HepG2 (cell line): ENCODE measurements around the gene HEXD. TPM values are rescaled to one million over a fixed set of nuclear protein-coding genes. Genes with fewer than 3 reads are reported as not detected.

Experiments used
- ATAC-seq: fragments of 200-7000 bp; cut with Tn5 transposase; 3 replicates; pipeline ENCODE4 v1.9.1; 2020; ENCODE audit warnings: mild to moderate bottlenecking, moderate library complexity
- BruUV-seq: library from RNA; stranded (reverse); fragments of 400-500 nt; replicated peaks from 2 replicates; lab custom pipeline; 2021; lab: Mats Ljungman, UMichigan
- CTCF ChIA-PET: fragments of 300-600 bp; formaldehyde crosslinking; extraction: SDS; loops from one replicate; lab custom pipeline; 2021; ENCODE audit warnings: low total read pairs, inconsistent platforms, low intra/inter-chr PET ratio; lab: Yijun Ruan, JAX
- POLR2A ChIA-PET: fragments of 350-600 bp; sonication (Branson Sonifier 250); formaldehyde crosslinking; loops from one replicate; lab custom pipeline; 2020; ENCODE audit warnings: antibody characterized with exemption, inconsistent platforms; lab: Yijun Ruan, JAX
- DNase-seq: peaks from one replicate; pipeline ENCODE4 v3.0.0-alpha.2; 2015; ENCODE audit warnings: low spot score
- FAIRE-seq: peaks from 3 replicates; lab custom pipeline; 2011; peaks lifted over from hg19 to GRCh38; lab: Jason Lieb, UNC
- H2AFZ ChIP-seq: one replicate; pipeline ENCODE4 v1.6.1; 2011; ENCODE audit warnings: low read length, inconsistent platforms
- H3K27ac ChIP-seq: fragments of 300-600 bp; 3 replicates; pipeline ENCODE4 v1.8.0; 2011; ENCODE audit warnings: mixed run types, mild to moderate bottlenecking, mixed read lengths, low read length, inconsistent platforms; ENCODE audit not compliant: insufficient read depth; ENCODE audit errors: extremely low read length
- H3K27me3 ChIP-seq, 2 experiments: fragments of 200-600 bp in 1 of 2; 2 replicates in 1 of 2; 3 replicates in 1 of 2; pipeline versions ENCODE4 v1.6.0 to v1.8.0; 2011; ENCODE audit warnings: low read length in 2 of 2, mild to moderate bottlenecking in 2 of 2, moderate library complexity in 2 of 2, inconsistent platforms in 1 of 2; ENCODE audit not compliant: insufficient read depth in 2 of 2, control insufficient read depth in 1 of 2
- H3K36me3 ChIP-seq, 2 experiments: fragments of 200-600 bp in 1 of 2; replicated peaks in 1 of 2; 2 replicates in 1 of 2; 3 replicates in 1 of 2; pipeline versions ENCODE4 v1.5.1 to v1.8.0; 2011; ENCODE audit warnings: low read length in 2 of 2, inconsistent platforms in 1 of 2; ENCODE audit not compliant: insufficient read depth in 2 of 2, control insufficient read depth in 1 of 2
- H3K4me1 ChIP-seq: 2 replicates; pipeline ENCODE4 v1.5.1; 2012; ENCODE audit warnings: low read length, inconsistent platforms; ENCODE audit not compliant: insufficient read depth
- H3K4me2 ChIP-seq: 2 replicates; pipeline ENCODE4 v1.6.0; 2011; ENCODE audit warnings: low read depth, low read length, inconsistent platforms
- H3K4me3 ChIP-seq, 3 experiments: fragments of 200-600 bp in 1 of 3; sonication (generic), shearing (Covaris generic) in 1 of 3; replicated peaks in 1 of 3; 2 replicates each; pipeline ENCODE4 v1.5.1; 2011 to 2016; ENCODE audit warnings: low read length in 3 of 3, inconsistent platforms in 2 of 3, low read depth in 2 of 3, mild to moderate bottlenecking in 2 of 3, control low read depth in 1 of 3, mixed read lengths in 1 of 3; ENCODE audit not compliant: insufficient read depth in 1 of 3
- H3K79me2 ChIP-seq: one replicate; pipeline ENCODE4 v1.6.1; 2011; ENCODE audit warnings: low read length, inconsistent platforms; ENCODE audit not compliant: insufficient read depth
- H3K9ac ChIP-seq: 2 replicates; pipeline ENCODE4 v1.6.0; 2011; ENCODE audit warnings: mild to moderate bottlenecking, low read depth, low read length, inconsistent platforms; ENCODE audit not compliant: insufficient read depth
- H3K9me3 ChIP-seq: 2 replicates; pipeline ENCODE4 v1.5.1; 2012; ENCODE audit warnings: mild to moderate bottlenecking, low read length
- H4K20me1 ChIP-seq: 2 replicates; pipeline ENCODE4 v1.6.0; 2011; ENCODE audit warnings: inconsistent platforms, mild to moderate bottlenecking, low read length, moderate library complexity; ENCODE audit not compliant: insufficient read depth
- AHR ChIP-seq: IDR thresholded peaks from 2 replicates; pipeline ENCODE4 v1.6.1; 2018; ENCODE audit warnings: missing genetic modification reagents, missing compliant biosample characterization
- CBX1 ChIP-seq: IDR thresholded peaks from one replicate; pipeline ENCODE4 v1.6.1; 2016; ENCODE audit warnings: antibody characterized with exemption, low read depth
- HNRNPL ChIP-seq: fragments of 200-400 bp; formaldehyde crosslinking; IDR thresholded peaks from 2 replicates; pipeline ENCODE4 v1.6.1; 2017; ENCODE audit warnings: mild to moderate bottlenecking, low read depth, low read length
- IRX3 ChIP-seq: sonication (generic); formaldehyde crosslinking; IDR thresholded peaks from 2 replicates; pipeline ENCODE4 v1.8.1; 2023; ENCODE audit warnings: mild to moderate bottlenecking, low read depth, missing genetic modification reagents, borderline replicate concordance
- KDM4B ChIP-seq: sonication (generic); formaldehyde crosslinking; IDR thresholded peaks from 2 replicates; pipeline ENCODE4 v1.4.0; 2020; ENCODE audit warnings: missing genetic modification reagents
- MED1 ChIP-seq: sonication (generic); formaldehyde crosslinking; IDR thresholded peaks from 2 replicates; pipeline ENCODE4 v1.4.0; 2020; ENCODE audit warnings: missing genetic modification reagents
- MYC ChIP-seq: sonication (generic); formaldehyde crosslinking; IDR thresholded peaks from 2 replicates; pipeline ENCODE4 v1.9.0; 2021; ENCODE audit warnings: missing genetic modification reagents, borderline replicate concordance
- NFE2L1 ChIP-seq: sonication (generic); formaldehyde crosslinking; IDR thresholded peaks from 2 replicates; pipeline ENCODE4 v1.4.0; 2020; ENCODE audit warnings: missing genetic modification reagents, mild to moderate bottlenecking, borderline replicate concordance
- NONO ChIP-seq, 2 experiments: fragments of 450-650 bp in 1 of 2; sonication (generic) in 1 of 2; formaldehyde crosslinking in 1 of 2; IDR thresholded peaks in 1 of 2; conservative IDR thresholded peaks in 1 of 2; 2 replicates each; pipeline versions ENCODE4 v1.6.1 to v1.8.0; 2017 to 2022; ENCODE audit warnings: mild to moderate bottlenecking in 1 of 2, missing genetic modification reagents in 1 of 2, moderate library complexity in 1 of 2
- PHF20 ChIP-seq: sonication (generic); formaldehyde crosslinking; IDR thresholded peaks from 2 replicates; pipeline ENCODE4 v1.5.0; 2020; ENCODE audit warnings: mild to moderate bottlenecking, missing genetic modification reagents
- PRMT3 ChIP-seq: sonication (generic); formaldehyde crosslinking; IDR thresholded peaks from 2 replicates; pipeline ENCODE4 v1.8.1; 2022; ENCODE audit warnings: low read depth, mild to moderate bottlenecking, moderate library complexity, missing genetic modification reagents, borderline replicate concordance
- RFX1 ChIP-seq: fragments of 450-650 bp; IDR thresholded peaks from 2 replicates; pipeline ENCODE4 v1.6.1; 2017
- TEAD2 ChIP-seq: sonication (generic); formaldehyde crosslinking; IDR thresholded peaks from 2 replicates; pipeline ENCODE4 v1.9.0; 2021; ENCODE audit warnings: missing genetic modification reagents
- ZBTB4 ChIP-seq: sonication (generic); formaldehyde crosslinking; IDR thresholded peaks from 2 replicates; pipeline ENCODE4 v1.4.0; 2020; ENCODE audit warnings: missing genetic modification reagents, mild to moderate bottlenecking, borderline replicate concordance
- ZKSCAN8 ChIP-seq: IDR thresholded peaks from 2 replicates; pipeline ENCODE4 v1.6.1; 2016; ENCODE audit warnings: borderline replicate concordance, missing genetic modification reagents, missing compliant biosample characterization
- ZNF605 ChIP-seq: sonication (generic); formaldehyde crosslinking; IDR thresholded peaks from 2 replicates; pipeline ENCODE4 v1.8.0; 2022; ENCODE audit warnings: mild to moderate bottlenecking, missing genetic modification reagents
- ZNF768 ChIP-seq: sonication (generic); formaldehyde crosslinking; IDR thresholded peaks from 2 replicates; pipeline ENCODE4 v1.4.0; 2020; ENCODE audit warnings: missing genetic modification reagents
- WGBS: methylation state at CpG from one replicate; pipeline ENCODE4 v1.1.6; 2017; ENCODE audit warnings: low lambda C conversion rate; 5-methylcytosine and 5-hydroxymethylcytosine counted together
- in situ Hi-C: cut with HindIII; loops from 2 replicates; pipeline ENCODE4 v1.10.0; 2017; ENCODE audit warnings: low pct_unique_long_range_greater_than_20kb; ENCODE audit not compliant: extremely low pct_ligation_motif_present
- intact Hi-C: fragments of 100-400 bp; cut with micrococcal nuclease; formaldehyde crosslinking; loops from one replicate; pipeline ENCODE4 v1.10.0; 2022; ENCODE audit not compliant: unreplicated experiment
- polyA plus RNA-seq, 8 experiments: library from polyadenylated mRNA; depleted of rRNA in 3 of 8; stranded (reverse) in 7 of 8; unstranded in 1 of 8; fragments of >200 nt; fragmentation: Illumina TruSeq in 4 of 8; extraction: Trizol in 4 of 8; gene quantifications; 2 replicates each; pipeline versions ENCODE4 v1.2.1 to v1.2.3, GENCODE V29; 2011 to 2016; ENCODE audit warnings: low read depth in 4 of 8, missing spikeins in 1 of 8, mixed read lengths in 1 of 8; ENCODE audit not compliant: insufficient read depth in 1 of 8
- total RNA-seq, 5 experiments: library from RNA; depleted of rRNA; stranded (reverse); fragments of >200 nt; fragmentation: Illumina TruSeq; extraction: Trizol; gene quantifications; 2 replicates each; pipeline ENCODE4 v1.2.3, GENCODE V29; 2016; ENCODE audit warnings: low read depth in 1 of 5
- TF ChIP-seq, protein P1 (sequence below): sonication (generic); formaldehyde crosslinking; IDR thresholded peaks from 2 replicates; pipeline ENCODE4 v1.5.1; 2020; ENCODE audit warnings: mild to moderate bottlenecking, missing genetic modification reagents, borderline replicate concordance

HEXD gene
- total and polyA plus RNA-seq, 2 of the 13 experiments (the other 11 are each of a cell fraction or from before 2014, with no cell fraction given), result 22.3 to 41.8 TPM

- TF ChIP-seq, protein P1, sequence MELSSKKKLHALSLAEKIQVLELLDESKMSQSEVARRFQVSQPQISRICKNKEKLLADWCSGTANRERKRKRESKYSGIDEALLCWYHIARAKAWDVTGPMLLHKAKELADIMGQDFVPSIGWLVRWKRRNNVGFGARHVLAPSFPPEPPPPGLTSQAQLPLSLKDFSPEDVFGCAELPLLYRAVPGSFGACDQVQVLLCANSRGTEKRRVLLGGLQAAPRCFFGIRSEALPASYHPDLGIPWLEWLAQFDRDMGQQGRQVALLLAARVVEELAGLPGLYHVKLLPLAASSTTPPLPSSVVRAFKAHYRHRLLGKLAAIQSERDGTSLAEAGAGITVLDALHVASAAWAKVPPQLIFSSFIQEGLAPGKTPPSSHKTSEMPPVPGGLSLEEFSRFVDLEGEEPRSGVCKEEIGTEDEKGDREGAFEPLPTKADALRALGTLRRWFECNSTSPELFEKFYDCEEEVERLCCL (CRISPR knock-in tag), result no peak
- TF ChIP-seq PHF20 (CRISPR knock-in tag) (0 out of 2 replicates have a peak, but pooled peaks have one; percentile 36), IRX3 (CRISPR knock-in tag) (no peak), NONO (IDR thresholded peaks at IDR 0.05) (0 out of 2 replicates have a peak, but pooled peaks have one; percentile 66), NONO (CRISPR knock-in tag; conservative IDR thresholded peaks at IDR 0.05) (no peak)
Measured at GRCh38 chr17:82387705-82388106, 30.4 kb upstream of the HEXD start (continued).

- Histone ChIP-seq H3K27ac (no peak overlapping the region), H3K4me3 (peak overlapping the region in 1 of 3 experiments; percentile 26; a peak in 1 of 6 replicates), H3K4me2 (peak overlapping the region; percentile 49; the same call in 1 of the 2 replicates), H4K20me1 (no peaks in the 10 kb centered on the region), H2AFZ (no peak overlapping the region), H3K36me3 (peaks cover 6 to 14% of the 10 kb centered on the region in 2 experiments; a peak in 4 of 5 replicates), H3K4me1 (peaks cover 33% of the 10 kb centered on the region), H3K27me3 (peaks cover 8 to 30% of the 10 kb centered on the region in 2 experiments; a peak in 3 of 5 replicates), H3K9ac (no peak overlapping the region), H3K79me2 (no peaks in the 10 kb centered on the region), H3K9me3 (no peaks in the 10 kb centered on the region)
- WGBS, result 48% methylated on average over 31 of the region's 34 CpGs
- ChIA-PET CTCF (no interaction called here), POLR2A (interaction anchor here (0.9 to 1.6 kb wide), 5 partner anchors 12 to 32 kb away, joined by 3 to 4 read pairs (median 4); no protein-coding TSS in a partner anchor)
- intact Hi-C loops (loop anchor here (5.0 kb wide), 1 partner anchor 36 kb away; no protein-coding TSS in a partner anchor), in situ Hi-C loops (loop anchor here (5.0 kb wide), 1 partner anchor 36 kb away; no protein-coding TSS in a partner anchor)
- ATAC-seq, result peak; percentile 67
- no peak for FAIRE-seq
- DNase-seq, result peak; percentile 55
- BruUV-seq, result no TSS peak
- TF ChIP-seq MYC (CRISPR knock-in tag) (peak; percentile 72), RFX1 (no peak), KDM4B (CRISPR knock-in tag) (0 out of 2 replicates have a peak, but pooled peaks have one; percentile 47), ZBTB4 (CRISPR knock-in tag) (no peak), CBX1 (no peak), ZNF768 (peak; percentile 77), PRMT3 (no peak), MED1 (CRISPR knock-in tag) (peak; percentile 65; the same call in 1 of the 2 replicates), HNRNPL (peak; percentile 79), AHR (CRISPR knock-in tag) (peak; percentile 94; the same call in 1 of the 2 replicates), ZNF605 (CRISPR knock-in tag) (no peak; the same call in 1 of the 2 replicates), TEAD2 (CRISPR knock-in tag) (no peak), NFE2L1 (CRISPR knock-in tag) (no peak), ZKSCAN8 (CRISPR knock-in tag) (no peak)
Measured at GRCh38 chr17:82388223-82388921, 29.8 kb upstream of the HEXD start.
